K562 (cell line): Measurements from ENCODE around the gene ACTR8. TPM values are rescaled to one million over a fixed set of nuclear protein-coding genes. Genes with fewer than 3 reads are reported as not detected.
A peak's percentile ranks its signal among the peaks of the same experiment; 100 is the strongest.

Experiments
- ATAC-seq: fragments of 200-7000 bp; cut with Tn5 transposase; 3 replicates; pipeline ENCODE4 v1.9.1; 2020; ENCODE audit warnings: moderate library complexity
- BruUV-seq: library from RNA; stranded (reverse); fragments of 400-500 nt; replicated peaks from 2 replicates; lab custom pipeline; 2021; lab: Mats Ljungman, UMichigan
- CTCF ChIA-PET: fragments of 300-600 bp; formaldehyde crosslinking; extraction: SDS; loops from one replicate; lab custom pipeline; 2021; ENCODE audit warnings: low intra/inter-chr PET ratio; lab: Yijun Ruan, JAX
- POLR2A ChIA-PET: fragments of 300-600, 350-650 bp; sonication (Branson Sonifier 250); formaldehyde crosslinking; extraction: SDS; loops from one replicate; lab custom pipeline; 2021; ENCODE audit warnings: antibody characterized with exemption, inconsistent platforms; lab: Yijun Ruan, JAX
- DNase-seq, 4 experiments: peaks; one replicate each; pipeline versions ENCODE4 v3.0.0 to v3.0.0-alpha.2; 2011 to 2018; ENCODE audit warnings: low spot score in 3 of 4, mixed read lengths in 3 of 4; ENCODE audit errors: extremely low read depth in 1 of 4
- FAIRE-seq: peaks from 2 replicates; lab custom pipeline; 2011; peaks lifted over from hg19 to GRCh38; lab: Jason Lieb, UNC
- H2AFZ ChIP-seq: 2 replicates; pipeline ENCODE4 v1.6.0; 2011; ENCODE audit warnings: low read depth, low read length, control low read depth, inconsistent platforms
- H3K27ac ChIP-seq: fragments of 200-600 bp; 3 replicates; pipeline ENCODE4 v1.8.0; 2011; ENCODE audit warnings: low read depth, mild to moderate bottlenecking, control low read depth, inconsistent platforms, low read length, moderate library complexity, mixed read lengths; ENCODE audit errors: extremely low read depth
- H3K27me3 ChIP-seq, 2 experiments: fragments of 300-600 bp in 1 of 2; 2 replicates in 1 of 2; 3 replicates in 1 of 2; pipeline versions ENCODE4 v1.6.0 to v1.8.0; 2011; ENCODE audit warnings: inconsistent platforms in 2 of 2, low read length in 2 of 2, mild to moderate bottlenecking in 1 of 2, mixed read lengths in 1 of 2, moderate library complexity in 1 of 2; ENCODE audit not compliant: control insufficient read depth in 2 of 2, insufficient read depth in 2 of 2
- H3K36me3 ChIP-seq: fragments of 300-600 bp; 3 replicates; pipeline ENCODE4 v1.8.0; 2011; ENCODE audit warnings: mild to moderate bottlenecking, low read length, inconsistent platforms; ENCODE audit not compliant: control insufficient read depth, insufficient read depth
- H3K4me1 ChIP-seq, 2 experiments: fragments of 200-600 bp in 1 of 2; replicated peaks in 1 of 2; 2 replicates in 1 of 2; 3 replicates in 1 of 2; pipeline versions ENCODE4 v1.5.1 to v1.8.0; 2011; ENCODE audit warnings: inconsistent platforms in 2 of 2, low read length in 2 of 2, mild to moderate bottlenecking in 1 of 2, mixed read lengths in 1 of 2, moderate library complexity in 1 of 2; ENCODE audit not compliant: control insufficient read depth in 2 of 2, insufficient read depth in 2 of 2
- H3K4me2 ChIP-seq: 2 replicates; pipeline ENCODE4 v1.6.1; 2011; ENCODE audit warnings: low read length, control low read depth, inconsistent platforms, mixed read lengths; ENCODE audit not compliant: insufficient read depth
- H3K4me3 ChIP-seq: fragments of 200-600 bp; sonication (generic), shearing (Covaris generic); 2 replicates; pipeline ENCODE4 v1.5.1; 2016; ENCODE audit warnings: control low read depth, inconsistent platforms
- H3K79me2 ChIP-seq: fragments of 200-600 bp; 3 replicates; pipeline ENCODE4 v1.8.0; 2011; ENCODE audit warnings: low read length, inconsistent platforms; ENCODE audit not compliant: control insufficient read depth, insufficient read depth
- H3K9ac ChIP-seq, 2 experiments: 2 replicates each; pipeline versions ENCODE4 v1.6.0 to v1.6.1; 2011; ENCODE audit warnings: low read depth in 2 of 2, low read length in 2 of 2, control low read depth in 1 of 2, inconsistent platforms in 1 of 2, mild to moderate bottlenecking in 1 of 2, mixed read lengths in 1 of 2; ENCODE audit not compliant: insufficient read depth in 1 of 2
- H3K9me1 ChIP-seq: one replicate; pipeline ENCODE4 v1.6.0; 2011; ENCODE audit warnings: inconsistent platforms, mild to moderate bottlenecking, low read length, moderate library complexity; ENCODE audit not compliant: control insufficient read depth, insufficient read depth
- H3K9me3 ChIP-seq: replicated peaks from 2 replicates; pipeline ENCODE4 v1.5.1; 2011; ENCODE audit warnings: low read depth, low read length, inconsistent platforms; ENCODE audit not compliant: control insufficient read depth, insufficient read depth
- H4K20me1 ChIP-seq: replicated peaks from 2 replicates; pipeline ENCODE4 v1.6.1; 2011; ENCODE audit warnings: low read length, inconsistent platforms, mixed read lengths; ENCODE audit not compliant: control insufficient read depth, insufficient read depth
- HNRNPL ChIP-seq: fragments of 200-400 bp; formaldehyde crosslinking; IDR thresholded peaks from 2 replicates; pipeline ENCODE4 v1.6.1; 2017; ENCODE audit warnings: low read depth, mild to moderate bottlenecking, low read length
- KLF6 ChIP-seq: fragments of 250-450 bp; sonication (Bioruptor Pico); IDR thresholded peaks from 2 replicates; pipeline ENCODE4 v1.4.0; 2020; ENCODE audit warnings: mild to moderate bottlenecking, moderate library complexity, borderline replicate concordance
- WGBS: fragments of 100-300 bp; shearing (Covaris generic); methylation state at CpG from one replicate; pipeline ENCODE4 v1.1.6; 2016; ENCODE audit warnings: low coverage, mixed read lengths; ENCODE audit not compliant: insufficient coverage; ENCODE audit errors: missing lambda C conversion rate; 5-methylcytosine and 5-hydroxymethylcytosine counted together
- in situ Hi-C: fragments of 300-500 bp; cut with MboI; formaldehyde crosslinking; loops from 4 replicates; pipeline ENCODE4 v1.15.0; 2018; ENCODE audit warnings: inconsistent platforms, mixed read lengths
- intact Hi-C: fragments of 100-400 bp; cut with micrococcal nuclease; formaldehyde crosslinking; loops from 2 replicates; pipeline ENCODE4 v1.14.2; 2022
- polyA plus RNA-seq, 8 experiments: library from polyadenylated mRNA; depleted of rRNA in 4 of 8; stranded (reverse) in 5 of 8; unstranded in 3 of 8; fragments of >200 nt; fragmentation: Nextera tagmentation in 2 of 8; fragmentation: Illumina TruSeq in 1 of 8; extraction: Ambion mirVana in 2 of 8; extraction: Trizol in 1 of 8; gene quantifications; 2 replicates each; pipeline versions ENCODE4 v1.2.1 to v1.2.3, GENCODE V29; 2011 to 2014; ENCODE audit warnings: inconsistent platforms in 1 of 8, missing spikeins in 1 of 8
- total RNA-seq, 7 experiments: library from RNA; depleted of rRNA in 6 of 7; stranded (reverse); fragments of >200 nt in 6 of 7; fragmentation: Illumina TruSeq in 2 of 7; extraction: Trizol in 2 of 7; gene quantifications; 2 replicates each; pipeline versions ENCODE4 v1.2.1 to v1.2.3, GENCODE V29; 2011 to 2021; ENCODE audit warnings: low replicate concordance in 1 of 7
- TF ChIP-seq, protein P1 (sequence below): sonication (generic); formaldehyde crosslinking; IDR thresholded peaks from 2 replicates; pipeline ENCODE4 v1.8.1; 2023; ENCODE audit warnings: mild to moderate bottlenecking, missing genetic modification reagents

ACTR8 gene
- total and polyA plus RNA-seq, 9 of the 15 experiments (the other 6 are each of a cell fraction or from before 2014, with no cell fraction given): 4.8 to 24.2 (median 17.5) TPM

DNA sequence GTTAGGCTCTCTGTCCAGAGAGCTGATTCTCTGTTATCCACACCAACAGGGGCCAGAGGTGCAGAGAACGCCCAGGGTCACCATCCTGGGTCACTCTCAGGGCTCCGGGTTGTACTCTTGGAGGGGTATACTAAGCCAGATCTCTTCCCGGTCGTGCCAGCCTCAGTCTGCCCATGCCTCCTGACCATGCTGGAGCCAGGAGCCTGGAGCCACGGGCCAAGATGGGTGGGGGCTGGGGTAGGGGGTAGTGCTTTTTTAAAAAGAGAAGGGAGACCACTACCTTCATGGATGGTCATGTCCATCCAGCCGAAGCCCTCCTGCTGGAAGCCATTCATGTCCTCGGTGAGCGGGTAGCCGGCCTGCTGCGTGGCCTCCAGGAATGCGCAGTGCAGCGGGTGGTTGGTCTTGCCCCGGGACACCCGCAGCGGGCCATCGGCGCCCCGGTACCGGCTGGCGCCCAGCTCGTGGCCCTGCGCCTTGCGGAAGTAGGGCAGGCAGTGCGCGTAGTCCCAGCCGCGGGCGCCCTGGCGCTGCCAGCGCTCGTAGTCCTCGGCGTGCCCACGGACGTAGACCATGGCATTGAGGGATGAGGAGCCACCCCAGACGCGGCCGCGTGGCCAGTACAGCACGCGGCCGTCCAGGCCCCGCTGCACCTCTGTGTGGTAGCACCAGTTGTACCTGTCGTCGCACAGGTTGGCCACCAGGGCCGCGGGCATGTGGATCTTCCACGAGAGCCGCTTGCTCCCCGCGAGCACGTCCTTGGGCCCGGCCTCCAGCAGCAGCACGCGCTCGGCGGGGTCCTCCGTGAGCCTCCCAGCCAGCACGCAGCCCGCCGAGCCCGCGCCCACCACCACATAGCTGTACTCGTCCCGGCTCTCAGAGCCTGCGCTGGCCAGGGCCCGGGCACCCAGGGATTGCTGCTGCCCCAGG is 58.7 kb downstream of the ACTR8 start:
- Histone ChIP-seq H3K27ac (no peak overlapping the region), H3K79me2 (no peaks in the 10 kb centered on the region), H3K9me3 (no peaks in the 10 kb centered on the region), H3K36me3 (no peaks in the 10 kb centered on the region), H3K4me2 (no peak overlapping the region), H2AFZ (no peak overlapping the region), H3K4me3 (no peak overlapping the region), H3K27me3 (peaks cover 0 to 18% of the 10 kb centered on the region in 2 experiments; a peak in 2 of 5 replicates), H3K9ac (no peak overlapping the region), H3K4me1 (no peaks in the 10 kb centered on the region), H3K9me1 (no peaks in the 10 kb centered on the region), H4K20me1 (no peaks in the 10 kb centered on the region; the same call in 1 of the 2 replicates)
- intact Hi-C loops (no loop called here), in situ Hi-C loops (no loop called here)
- CTCF ChIA-PET: no interaction called here
- POLR2A ChIA-PET: no interaction called here
- ATAC-seq: no peak
- BruUV-seq: no TSS peak
- DNase-seq: no peak
- 59% methylated on average over 31 of the region's 67 CpGs for WGBS
- FAIRE-seq: no peak
- no peak for TF ChIP-seq KLF6 (CRISPR knock-in tag)
- peak; percentile 29; the same call in 1 of the 2 replicates for TF ChIP-seq HNRNPL
- TF ChIP-seq, protein P1, sequence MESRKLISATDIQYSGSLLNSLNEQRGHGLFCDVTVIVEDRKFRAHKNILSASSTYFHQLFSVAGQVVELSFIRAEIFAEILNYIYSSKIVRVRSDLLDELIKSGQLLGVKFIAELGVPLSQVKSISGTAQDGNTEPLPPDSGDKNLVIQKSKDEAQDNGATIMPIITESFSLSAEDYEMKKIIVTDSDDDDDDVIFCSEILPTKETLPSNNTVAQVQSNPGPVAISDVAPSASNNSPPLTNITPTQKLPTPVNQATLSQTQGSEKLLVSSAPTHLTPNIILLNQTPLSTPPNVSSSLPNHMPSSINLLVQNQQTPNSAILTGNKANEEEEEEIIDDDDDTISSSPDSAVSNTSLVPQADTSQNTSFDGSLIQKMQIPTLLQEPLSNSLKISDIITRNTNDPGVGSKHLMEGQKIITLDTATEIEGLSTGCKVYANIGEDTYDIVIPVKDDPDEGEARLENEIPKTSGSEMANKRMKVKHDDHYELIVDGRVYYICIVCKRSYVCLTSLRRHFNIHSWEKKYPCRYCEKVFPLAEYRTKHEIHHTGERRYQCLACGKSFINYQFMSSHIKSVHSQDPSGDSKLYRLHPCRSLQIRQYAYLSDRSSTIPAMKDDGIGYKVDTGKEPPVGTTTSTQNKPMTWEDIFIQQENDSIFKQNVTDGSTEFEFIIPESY (CRISPR knock-in tag): 0 out of 2 replicates have a peak, but pooled peaks have one; percentile 12
